Psoas muscle (tissue), 8 donors: Measurements from ENCODE around the gene PTH1R. TPM values are rescaled to one million over a fixed set of nuclear protein-coding genes. Genes with fewer than 3 reads are reported as not detected.

Source experiments
- ATAC-seq, 4 donors: fragments of 200-7000 bp; cut with Tn5 transposase; one replicate each; pipeline ENCODE4 v1.9.1; 2020; ENCODE audit warnings: moderate library complexity in 3 of 4, mild to moderate bottlenecking in 2 of 4
- DNase-seq, 2 donors: peaks; one replicate each; pipeline ENCODE4 v3.0.0-alpha.2; 2020
- H3K27ac ChIP-seq: fragments of 200-600 bp; one replicate; pipeline ENCODE4 v1.8.0; 2022
- H3K27me3 ChIP-seq, 3 donors: fragments of 200-600 bp in 1 of 3; one replicate each; pipeline versions ENCODE4 v1.6.1 to v1.8.0; 2013 to 2022; ENCODE audit warnings: low read length in 2 of 3, mild to moderate bottlenecking in 2 of 3, moderate library complexity in 1 of 3; ENCODE audit not compliant: insufficient read depth in 3 of 3
- H3K36me3 ChIP-seq, 2 donors: fragments of 200-600 bp in 1 of 2; one replicate each; pipeline versions ENCODE4 v1.6.1 to v1.8.0; 2013 to 2022; ENCODE audit warnings: low read depth in 1 of 2, mild to moderate bottlenecking in 1 of 2, moderate library complexity in 1 of 2; ENCODE audit not compliant: insufficient read depth in 1 of 2
- H3K4me1 ChIP-seq: fragments of 200-600 bp; one replicate; pipeline ENCODE4 v1.8.0; 2022
- H3K4me3 ChIP-seq: fragments of 200-600 bp; one replicate; pipeline ENCODE4 v1.8.0; 2022; ENCODE audit warnings: mild to moderate bottlenecking
- H3K9me3 ChIP-seq: fragments of 200-600 bp; one replicate; pipeline ENCODE4 v1.8.0; 2022
- WGBS, 3 donors: extraction: QIAGEN DNeasy Blood & Tissue Kit; methylation state at CpG; one replicate each; pipeline versions ENCODE4 v1.1.6 to v1.1.7; 2013; 5-methylcytosine and 5-hydroxymethylcytosine counted together
- intact Hi-C, 2 donors: fragments of 100-400 bp; cut with DNase I; formaldehyde crosslinking; loops; one replicate each; pipeline versions ENCODE4 v1.11.0 to v1.14.2; 2022
- polyA plus RNA-seq, 3 donors: library from polyadenylated mRNA; stranded (reverse); fragments of 200-250 nt; gene quantifications; one replicate each; pipeline ENCODE4 v1.2.3, GENCODE V29; 2013
- total RNA-seq, 4 donors: library from RNA; stranded (reverse); fragmentation: NEBNext Ultra II Directional in 2 of 4; extraction: Animal tissue kit (Norgen Biotek cat#: 25700) in 2 of 4; gene quantifications; one replicate each; pipeline versions ENCODE4 v1.2.1 to v1.2.4, GENCODE V29; 2021 to 2023
- TF ChIP-seq, protein P1 (sequence below): fragments of 200-600 bp; IDR thresholded peaks from one replicate; pipeline ENCODE4 v1.8.0; 2022; ENCODE audit warnings: antibody characterized with exemption
- donor health status: healthy with polysubstance abuse.
- donor health status: DM: no; HTN: no; CAD: no; lungs with moderate emphysema.
- donor health status: Bipolar disorder and iron deficiency.
- donor health status: healthy.
- donor health status: DM: yes; HTN: yes; CAD: no.
- donor health status: DM: no; HTN: no; CAD: no.
- donor health status: DM: no; HTN: no; CAD: no.
- donor health status: DM: yes; HTN: yes; CAD: no.

Gene PTH1R
- total and polyA plus RNA-seq, 7 donors, result 1.1 to 5.9 (median 4.2) TPM

DNA sequence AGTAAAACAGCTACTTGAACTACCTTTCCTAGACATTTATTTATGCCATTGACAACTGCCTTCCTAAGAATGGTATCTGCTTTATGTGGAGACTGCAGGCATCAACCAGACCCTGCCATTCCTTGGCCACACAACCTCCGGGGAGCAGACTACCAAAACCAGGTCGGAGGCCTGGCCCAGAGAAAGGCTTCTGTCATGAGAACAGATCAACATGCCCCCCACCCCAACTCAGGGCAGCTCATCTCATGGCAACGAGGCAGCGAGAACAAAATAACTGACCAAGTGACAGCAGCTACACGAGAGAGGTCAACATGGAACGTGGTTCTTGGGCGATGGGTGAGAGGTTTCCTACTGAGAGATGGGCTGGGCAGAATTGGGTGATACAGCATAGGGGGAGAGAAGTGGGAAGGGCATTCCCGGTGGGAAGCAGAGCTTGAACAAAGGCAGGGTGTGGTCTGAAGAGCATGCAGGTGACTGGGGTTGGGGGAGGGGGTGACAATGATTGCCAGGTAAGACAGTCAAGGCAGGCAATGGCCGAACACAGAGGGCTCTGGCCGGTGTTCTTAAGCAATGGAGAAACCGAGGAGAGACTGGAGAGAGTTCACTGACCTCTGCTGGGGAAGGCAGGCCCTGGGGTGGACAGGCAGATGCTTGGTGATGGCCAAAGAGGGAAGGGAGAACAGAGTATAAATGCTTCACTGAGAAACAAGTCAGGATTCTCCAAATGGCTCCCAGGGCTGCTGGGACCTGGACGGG is 65.1 kb downstream of the PTH1R start:
- H3K36me3 ChIP-seq, result peaks cover 0 to 19% of the 10 kb centered on the region in 2 donors
- H3K9me3 ChIP-seq, result no peaks in the 10 kb centered on the region
- peak in 1 of 4 donors; percentile 22 for ATAC-seq
- H3K27ac ChIP-seq, result peak overlapping the region; percentile 90
- DNase-seq, result no peak
- no peak overlapping the region for H3K4me3 ChIP-seq
- WGBS, 3 donors, result 76 to 82% (median 81%) methylated on average over 12 of the region's 12 CpGs
- no peaks in the 10 kb centered on the region for H3K27me3 ChIP-seq
- intact Hi-C loops, result no loop called here
- H3K4me1 ChIP-seq, result peaks cover 76% of the 10 kb centered on the region
- TF ChIP-seq, protein P1, sequence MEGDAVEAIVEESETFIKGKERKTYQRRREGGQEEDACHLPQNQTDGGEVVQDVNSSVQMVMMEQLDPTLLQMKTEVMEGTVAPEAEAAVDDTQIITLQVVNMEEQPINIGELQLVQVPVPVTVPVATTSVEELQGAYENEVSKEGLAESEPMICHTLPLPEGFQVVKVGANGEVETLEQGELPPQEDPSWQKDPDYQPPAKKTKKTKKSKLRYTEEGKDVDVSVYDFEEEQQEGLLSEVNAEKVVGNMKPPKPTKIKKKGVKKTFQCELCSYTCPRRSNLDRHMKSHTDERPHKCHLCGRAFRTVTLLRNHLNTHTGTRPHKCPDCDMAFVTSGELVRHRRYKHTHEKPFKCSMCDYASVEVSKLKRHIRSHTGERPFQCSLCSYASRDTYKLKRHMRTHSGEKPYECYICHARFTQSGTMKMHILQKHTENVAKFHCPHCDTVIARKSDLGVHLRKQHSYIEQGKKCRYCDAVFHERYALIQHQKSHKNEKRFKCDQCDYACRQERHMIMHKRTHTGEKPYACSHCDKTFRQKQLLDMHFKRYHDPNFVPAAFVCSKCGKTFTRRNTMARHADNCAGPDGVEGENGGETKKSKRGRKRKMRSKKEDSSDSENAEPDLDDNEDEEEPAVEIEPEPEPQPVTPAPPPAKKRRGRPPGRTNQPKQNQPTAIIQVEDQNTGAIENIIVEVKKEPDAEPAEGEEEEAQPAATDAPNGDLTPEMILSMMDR, result no peak

DNA sequence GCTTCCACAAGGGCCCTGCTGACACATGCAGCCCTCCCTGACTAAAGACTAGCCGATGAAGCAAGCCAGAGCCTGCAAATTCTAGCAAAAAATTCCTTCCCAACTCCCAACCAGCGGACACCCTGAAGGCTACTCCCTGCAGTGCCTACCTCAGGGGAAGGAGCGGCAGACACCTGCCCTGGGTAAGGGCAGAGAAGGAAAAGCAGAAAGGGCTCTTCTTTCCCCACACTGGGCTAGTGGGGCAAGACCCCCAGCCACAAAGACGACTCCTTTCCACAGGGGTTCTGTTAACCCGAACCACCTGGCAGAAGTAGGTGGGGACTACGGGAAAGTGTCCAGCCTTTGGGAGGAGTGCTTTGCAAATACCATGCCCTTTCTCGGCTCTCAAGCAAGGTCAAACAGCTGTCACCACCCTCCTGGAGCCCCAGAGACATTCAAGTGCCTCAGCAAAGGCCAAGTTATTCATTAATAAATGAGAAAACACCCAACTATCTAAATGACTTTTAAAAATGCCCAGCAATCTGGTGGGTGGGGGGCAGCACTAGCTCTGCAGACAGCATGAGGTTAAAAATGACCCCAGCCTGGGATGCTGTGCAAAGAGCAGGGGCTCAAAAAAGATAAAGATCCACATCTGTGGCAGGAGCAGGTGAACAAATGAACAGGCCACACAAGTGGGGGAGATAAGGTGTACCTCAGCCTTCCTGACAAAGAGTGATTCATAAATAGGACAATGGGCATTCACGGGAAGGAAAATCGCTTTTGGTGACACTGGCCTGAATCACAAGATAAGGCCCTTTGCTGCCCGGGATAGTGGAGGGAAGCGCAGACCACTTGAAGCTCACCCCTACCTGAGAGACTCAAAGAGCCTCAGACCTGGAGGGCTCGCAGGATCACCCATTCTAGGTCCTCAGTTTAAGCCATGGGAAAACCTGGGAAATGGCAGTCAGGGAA is 66.0 kb downstream of the PTH1R start:
- peaks cover 0 to 16% of the 10 kb centered on the region in 2 donors for H3K36me3 ChIP-seq

DNA sequence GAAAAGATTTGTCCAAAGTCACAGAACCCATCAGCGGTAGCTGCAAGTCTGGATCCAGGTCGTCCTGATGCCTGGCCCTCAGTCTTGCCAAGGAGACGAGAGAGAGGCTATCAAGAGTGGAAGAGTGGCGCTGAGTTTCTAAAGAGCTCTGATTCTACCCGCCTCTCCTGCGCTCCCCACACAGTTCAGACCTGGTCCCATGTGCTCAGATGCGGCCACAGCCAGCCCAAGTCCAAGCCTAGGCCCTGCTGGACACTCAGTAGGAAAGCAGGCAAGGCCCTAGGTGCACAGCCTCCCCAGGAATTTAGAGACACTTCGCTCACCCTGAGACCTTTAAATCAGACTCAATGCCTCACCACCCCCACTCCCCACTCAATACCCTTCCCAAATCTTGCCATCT is 66.7 kb downstream of the PTH1R start:
- peaks cover 0 to 16% of the 10 kb centered on the region in 2 donors for H3K36me3 ChIP-seq

More for the DNA sequence above, 66.0 kb downstream of the PTH1R start:
- H3K9me3 ChIP-seq, result no peaks in the 10 kb centered on the region
- no peaks in the 10 kb centered on the region for H3K27me3 ChIP-seq
- H3K4me1 ChIP-seq, result peaks cover 79% of the 10 kb centered on the region
- H3K27ac ChIP-seq, result peak overlapping the region; percentile 90
- no peak for DNase-seq
- ATAC-seq, result no peak
- intact Hi-C loops, result no loop called here
- 51 to 57% (median 53%) methylated on average over 12 of the region's 12 CpGs for WGBS, 3 donors
- TF ChIP-seq, protein P1, result no peak
- peak overlapping the region; percentile 7 for H3K4me3 ChIP-seq

DNA sequence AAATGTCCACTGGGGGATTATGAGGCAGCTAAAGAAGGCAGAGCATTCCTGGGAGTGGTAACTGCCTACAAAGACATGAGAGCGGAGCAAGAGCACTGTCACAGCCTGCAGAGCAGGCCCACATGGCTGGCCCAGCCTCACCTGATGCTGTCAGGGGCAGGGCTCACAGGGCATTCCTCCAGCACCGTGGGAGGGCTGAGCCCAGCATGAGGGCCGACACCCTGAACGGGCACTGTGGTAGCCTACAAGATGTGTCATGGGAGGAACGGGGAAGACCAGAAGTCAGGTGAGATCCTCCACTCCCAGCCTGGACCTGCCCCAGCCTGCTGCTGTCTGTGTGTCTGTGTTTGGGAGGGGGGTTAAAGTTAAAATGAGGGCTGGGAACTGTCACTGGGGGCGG is 68.9 kb downstream of the PTH1R start:
- H3K27me3 ChIP-seq, result no peaks in the 10 kb centered on the region
- H3K4me3 ChIP-seq, result no peak overlapping the region
- DNase-seq (no peak), ATAC-seq (no peak)
- no peaks in the 10 kb centered on the region for H3K36me3 ChIP-seq
- H3K9me3 ChIP-seq, result no peaks in the 10 kb centered on the region
- intact Hi-C loops, result no loop called here
- H3K27ac ChIP-seq, result peak overlapping the region; percentile 90
- TF ChIP-seq, protein P1, result no peak
- H3K4me1 ChIP-seq, result peaks cover 90% of the 10 kb centered on the region
- 74 to 90% (median 86%) methylated on average over 6 of the region's 6 CpGs for WGBS, 3 donors

More for the DNA sequence above, 66.7 kb downstream of the PTH1R start:
- Histone ChIP-seq H3K9me3 (no peaks in the 10 kb centered on the region), H3K4me1 (peaks cover 79% of the 10 kb centered on the region), H3K4me3 (no peak overlapping the region), H3K27me3 (no peaks in the 10 kb centered on the region), H3K27ac (peak overlapping the region; percentile 90)
- WGBS, 3 donors, result 72 to 77% (median 75%) methylated on average over 8 of the region's 8 CpGs
- TF ChIP-seq, protein P1, result no peak
- no peak for ATAC-seq
- DNase-seq, result no peak
- intact Hi-C loops, result no loop called here
